Lower lobe of right lung (tissue), 2 donors: Measurements from ENCODE around the gene TPGS1. TPM values are rescaled to one million over a fixed set of nuclear protein-coding genes. Genes with fewer than 3 reads are reported as not detected.

ENCODE experiments used
- ATAC-seq, 2 donors: fragments of 200-7000 bp; cut with Tn5 transposase; one replicate each; pipeline ENCODE4 v1.9.1; 2020 to 2022; ENCODE audit warnings: mild to moderate bottlenecking in 2 of 2, moderate library complexity in 2 of 2
- DNase-seq: peaks from one replicate; pipeline ENCODE4 v3.0.0-alpha.2; 2020
- H3K27ac ChIP-seq: fragments of 200-600 bp; one replicate; pipeline ENCODE4 v1.8.0; 2022
- H3K27me3 ChIP-seq: fragments of 200-600 bp; one replicate; pipeline ENCODE4 v1.8.0; 2022; ENCODE audit warnings: low read depth
- H3K36me3 ChIP-seq: fragments of 200-600 bp; one replicate; pipeline ENCODE4 v1.8.0; 2022; ENCODE audit warnings: mild to moderate bottlenecking
- H3K4me1 ChIP-seq: fragments of 200-600 bp; one replicate; pipeline ENCODE4 v1.8.0; 2022
- H3K4me3 ChIP-seq: fragments of 200-600 bp; one replicate; pipeline ENCODE4 v1.8.0; 2022; ENCODE audit warnings: mild to moderate bottlenecking
- H3K9me3 ChIP-seq: fragments of 200-600 bp; one replicate; pipeline ENCODE4 v1.8.0; 2022
- intact Hi-C: fragments of 100-400 bp; cut with DNase I; formaldehyde crosslinking; loops from one replicate; pipeline ENCODE4 v1.11.0; 2022
- total RNA-seq: library from RNA; stranded (reverse); fragmentation: NEBNext Ultra II Directional; extraction: Animal tissue kit (Norgen Biotek cat#: 25700); gene quantifications from one replicate; pipeline ENCODE4 v1.2.1, GENCODE V29; 2021
- TF ChIP-seq, protein P1 (sequence below): fragments of 200-600 bp; IDR thresholded peaks from one replicate; pipeline ENCODE4 v1.8.0; 2022; ENCODE audit warnings: antibody characterized with exemption, mild to moderate bottlenecking
- donor health status: DM: no; HTN: yes; CAD: no; lungs with severe emphysema.

TPGS1 gene
- total RNA-seq, 1 donor from 2014 or later: 18.8 TPM

DNA sequence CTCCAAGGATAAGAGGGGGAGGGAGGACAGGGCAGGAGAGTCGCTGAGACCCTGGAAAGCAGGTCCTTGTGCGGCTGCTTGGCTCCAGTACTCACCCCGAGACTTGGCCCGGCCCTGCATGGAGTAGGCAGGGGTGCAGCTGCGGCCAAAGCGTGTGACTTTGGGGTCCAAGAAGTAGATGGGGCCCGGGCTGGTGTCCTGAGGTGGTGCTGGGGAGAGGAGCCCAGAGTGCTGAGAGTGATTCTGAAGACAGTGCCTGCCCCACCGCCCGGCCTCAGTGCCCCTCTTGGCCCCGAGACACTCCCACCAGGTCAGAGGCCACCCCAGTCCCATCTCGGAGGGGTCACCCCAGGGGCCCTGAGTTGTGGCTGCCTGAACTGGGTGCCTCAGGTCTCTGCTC is 39.7 kb upstream of the TPGS1 start:
- H3K36me3 ChIP-seq: no peaks in the 10 kb centered on the region
- DNase-seq (no peak), ATAC-seq (no peak)
- intact Hi-C loops: no loop called here
- no peak overlapping the region for H3K4me3 ChIP-seq
- no peaks in the 10 kb centered on the region for H3K4me1 ChIP-seq
- no peaks in the 10 kb centered on the region for H3K9me3 ChIP-seq
- no peak overlapping the region for H3K27ac ChIP-seq
- TF ChIP-seq, protein P1, sequence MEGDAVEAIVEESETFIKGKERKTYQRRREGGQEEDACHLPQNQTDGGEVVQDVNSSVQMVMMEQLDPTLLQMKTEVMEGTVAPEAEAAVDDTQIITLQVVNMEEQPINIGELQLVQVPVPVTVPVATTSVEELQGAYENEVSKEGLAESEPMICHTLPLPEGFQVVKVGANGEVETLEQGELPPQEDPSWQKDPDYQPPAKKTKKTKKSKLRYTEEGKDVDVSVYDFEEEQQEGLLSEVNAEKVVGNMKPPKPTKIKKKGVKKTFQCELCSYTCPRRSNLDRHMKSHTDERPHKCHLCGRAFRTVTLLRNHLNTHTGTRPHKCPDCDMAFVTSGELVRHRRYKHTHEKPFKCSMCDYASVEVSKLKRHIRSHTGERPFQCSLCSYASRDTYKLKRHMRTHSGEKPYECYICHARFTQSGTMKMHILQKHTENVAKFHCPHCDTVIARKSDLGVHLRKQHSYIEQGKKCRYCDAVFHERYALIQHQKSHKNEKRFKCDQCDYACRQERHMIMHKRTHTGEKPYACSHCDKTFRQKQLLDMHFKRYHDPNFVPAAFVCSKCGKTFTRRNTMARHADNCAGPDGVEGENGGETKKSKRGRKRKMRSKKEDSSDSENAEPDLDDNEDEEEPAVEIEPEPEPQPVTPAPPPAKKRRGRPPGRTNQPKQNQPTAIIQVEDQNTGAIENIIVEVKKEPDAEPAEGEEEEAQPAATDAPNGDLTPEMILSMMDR: no peak
- H3K27me3 ChIP-seq: peaks cover 3% of the 10 kb centered on the region

DNA sequence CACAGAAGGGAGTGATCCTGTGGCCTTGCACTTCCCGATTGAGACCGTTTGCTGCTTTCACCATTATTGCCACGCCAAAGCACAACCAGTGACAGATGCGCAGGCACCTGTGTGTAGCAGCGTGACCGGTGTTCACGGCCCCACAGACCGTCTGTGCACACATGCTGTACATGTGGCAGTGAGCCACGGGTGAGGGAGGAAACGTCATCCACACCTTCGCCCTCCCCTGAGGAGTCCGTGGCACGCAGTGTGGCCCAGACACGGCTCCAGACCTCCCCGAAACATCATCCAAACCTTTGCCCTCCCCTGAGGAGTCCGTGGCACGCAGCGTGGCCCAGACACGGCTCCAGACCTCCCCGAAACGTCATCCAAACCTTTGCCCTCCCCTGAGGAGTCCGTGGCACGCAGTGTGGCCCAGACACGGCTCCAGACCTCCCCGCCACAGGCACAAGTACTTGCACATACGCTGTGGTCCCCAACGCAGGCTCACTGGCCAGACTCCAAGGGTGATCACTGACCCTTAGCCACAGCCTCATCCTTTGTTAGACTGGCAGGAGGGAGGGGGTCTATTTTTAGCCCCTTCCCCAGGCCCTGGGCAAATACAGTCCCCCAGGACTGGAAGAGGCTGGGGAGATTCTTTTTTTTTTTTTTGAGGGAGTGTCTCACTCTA is 38.6 kb upstream of the TPGS1 start:
- TF ChIP-seq, protein P1: no peak
- no peak overlapping the region for H3K27ac ChIP-seq
- DNase-seq (no peak), ATAC-seq (no peak)
- intact Hi-C loops: no loop called here
- no peaks in the 10 kb centered on the region for H3K27me3 ChIP-seq
- no peak overlapping the region for H3K4me3 ChIP-seq
- H3K4me1 ChIP-seq: no peaks in the 10 kb centered on the region
- no peaks in the 10 kb centered on the region for H3K9me3 ChIP-seq
- no peaks in the 10 kb centered on the region for H3K36me3 ChIP-seq

DNA sequence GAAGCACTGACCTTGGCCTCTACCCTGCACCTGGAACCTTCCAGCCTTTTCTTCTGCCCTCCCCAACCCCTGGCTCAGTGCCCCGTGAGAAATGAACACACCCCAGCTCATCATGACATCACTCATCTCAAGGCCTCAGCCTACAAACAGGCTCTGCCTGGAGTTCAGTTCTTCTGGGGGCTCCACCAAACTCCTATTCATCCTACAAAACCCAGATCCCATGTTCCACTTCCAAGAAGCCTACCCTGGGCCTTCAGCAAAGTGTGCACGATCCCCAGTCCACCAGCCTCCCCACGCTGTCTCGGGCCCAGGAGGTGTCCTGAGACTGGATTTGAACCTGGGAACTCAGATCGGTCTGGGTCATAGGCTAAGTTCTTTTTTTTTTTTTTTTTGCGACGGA is 37.5 kb upstream of the TPGS1 start:
- H3K4me1 ChIP-seq: no peaks in the 10 kb centered on the region
- no peak for ATAC-seq
- H3K36me3 ChIP-seq: no peaks in the 10 kb centered on the region
- H3K27me3 ChIP-seq: no peaks in the 10 kb centered on the region
- TF ChIP-seq, protein P1: no peak
- DNase-seq: no peak
- intact Hi-C loops: no loop called here
- H3K27ac ChIP-seq: no peak overlapping the region
- no peaks in the 10 kb centered on the region for H3K9me3 ChIP-seq
- H3K4me3 ChIP-seq: no peak overlapping the region

DNA sequence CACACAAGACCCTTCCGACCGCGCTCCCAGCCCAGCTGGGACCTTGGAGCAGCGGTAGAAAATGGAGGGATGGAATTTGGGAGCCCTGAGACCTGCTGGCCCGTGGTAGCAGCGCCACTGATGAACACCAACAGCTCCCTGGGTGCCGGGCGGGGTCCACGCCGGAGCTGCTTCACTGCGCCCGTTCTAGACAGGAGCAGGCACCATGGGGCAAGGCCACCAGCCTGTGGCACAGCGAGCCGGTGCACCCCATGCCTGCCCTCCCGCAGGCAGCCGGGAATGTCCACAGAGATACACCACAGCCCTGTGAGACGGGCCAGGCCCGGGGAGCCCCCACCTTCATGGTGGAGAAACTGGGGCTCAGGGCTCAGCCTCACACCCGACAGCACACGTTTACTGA is 36.6 kb upstream of the TPGS1 start:
- no peak overlapping the region for H3K27ac ChIP-seq
- intact Hi-C loops: no loop called here
- TF ChIP-seq, protein P1: no peak
- DNase-seq (no peak), ATAC-seq (no peak)
- H3K4me1 ChIP-seq: no peaks in the 10 kb centered on the region
- H3K4me3 ChIP-seq: no peak overlapping the region
- H3K9me3 ChIP-seq: no peaks in the 10 kb centered on the region
- no peaks in the 10 kb centered on the region for H3K36me3 ChIP-seq
- H3K27me3 ChIP-seq: no peaks in the 10 kb centered on the region

DNA sequence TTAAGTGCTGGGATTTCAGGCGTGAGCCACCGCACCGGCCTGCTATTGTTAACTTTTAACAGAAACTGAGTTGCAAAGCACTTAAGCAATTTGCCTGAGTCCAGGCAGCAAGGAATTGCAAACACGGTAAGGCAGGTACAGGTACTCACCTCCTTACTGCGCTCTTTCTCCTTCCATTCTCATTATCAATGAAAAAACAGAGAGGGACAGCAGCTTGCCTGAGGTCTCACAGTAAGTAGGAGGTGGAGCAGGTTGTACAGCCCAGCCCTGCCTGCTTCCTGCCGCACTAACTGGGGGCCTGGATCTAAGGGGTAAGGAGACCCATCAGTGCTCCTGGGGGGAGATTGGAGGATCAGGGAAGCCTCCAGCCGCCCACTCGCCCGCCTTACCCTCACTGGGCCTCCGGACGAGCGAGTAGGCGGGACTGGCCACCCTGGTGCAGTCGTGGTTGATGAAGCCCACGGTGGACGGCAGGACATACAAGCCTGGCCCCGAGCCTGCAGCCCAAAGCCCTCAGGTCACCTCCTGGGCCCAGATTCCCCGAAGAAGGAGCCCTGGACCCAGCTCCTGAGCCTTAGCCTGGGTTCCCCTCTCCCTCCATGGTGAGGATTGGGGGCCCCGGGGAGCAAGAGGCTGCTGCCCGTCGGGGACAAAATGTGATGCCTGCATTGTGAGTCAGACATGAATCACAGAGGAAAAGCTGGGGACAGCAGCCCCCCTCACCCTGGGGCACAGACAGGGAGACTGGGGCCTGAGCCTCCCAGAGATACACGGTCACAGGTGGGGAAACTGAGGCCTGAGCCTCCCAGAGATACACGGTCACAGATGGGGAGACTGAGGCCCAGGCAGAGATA is 35.1 kb upstream of the TPGS1 start:
- TF ChIP-seq, protein P1: no peak
- intact Hi-C loops: no loop called here
- no peak for DNase-seq

More for the DNA sequence above, 35.1 kb upstream of the TPGS1 start:
- H3K4me3 ChIP-seq: no peak overlapping the region
- no peak overlapping the region for H3K27ac ChIP-seq
- H3K9me3 ChIP-seq: no peaks in the 10 kb centered on the region
- no peak for ATAC-seq
- H3K4me1 ChIP-seq: no peaks in the 10 kb centered on the region
- no peaks in the 10 kb centered on the region for H3K36me3 ChIP-seq
- no peaks in the 10 kb centered on the region for H3K27me3 ChIP-seq
